H1 (cell line): Measurements from ENCODE around the gene NEU3. TPM values are rescaled to one million over a fixed set of nuclear protein-coding genes. Genes with fewer than 3 reads are reported as not detected.

Experiments
- CTCF ChIA-PET: fragments of 300-600 bp; sonication (Branson Sonifier 250); formaldehyde crosslinking; loops from one replicate; lab custom pipeline; 2021; ENCODE audit not compliant: partially characterized antibody; lab: Charles Lee
- POLR2A ChIA-PET: fragments of 300-600 bp; sonication (Branson Sonifier 250); formaldehyde crosslinking; loops from one replicate; lab custom pipeline; 2021; ENCODE audit warnings: inconsistent platforms; ENCODE audit not compliant: partially characterized antibody; lab: Charles Lee
- DNase-seq, 2 experiments: peaks; one replicate each; pipeline versions ENCODE4 v3.0.0 to v3.0.0-alpha.2; 2010 to 2022; ENCODE audit warnings: low spot score in 2 of 2, low read depth in 1 of 2, mixed read lengths in 1 of 2
- FAIRE-seq: peaks from 2 replicates; lab custom pipeline; 2011; peaks lifted over from hg19 to GRCh38; lab: Jason Lieb, UNC
- H2AFZ ChIP-seq: 2 replicates; pipeline ENCODE4 v1.8.1; 2012; ENCODE audit warnings: low read length, inconsistent platforms
- H2AK5ac ChIP-seq: 2 replicates; pipeline ENCODE4 v1.6.1; 2013; ENCODE audit warnings: low read depth, low read length
- H2BK120ac ChIP-seq: replicated peaks from 2 replicates; pipeline ENCODE3; 2013; ENCODE audit warnings: low read depth, low read length, inconsistent platforms
- H2BK12ac ChIP-seq: 2 replicates; pipeline ENCODE4 v1.6.1; 2013; ENCODE audit warnings: low read depth, low read length
- H2BK15ac ChIP-seq: 2 replicates; pipeline ENCODE4 v1.6.1; 2013; ENCODE audit warnings: low read length
- H2BK20ac ChIP-seq: 2 replicates; pipeline ENCODE4 v1.6.1; 2013; ENCODE audit warnings: low read length
- H2BK5ac ChIP-seq: 2 replicates; pipeline ENCODE4 v1.6.1; 2013; ENCODE audit warnings: low read depth, low read length
- H3K14ac ChIP-seq: 2 replicates; pipeline ENCODE4 v1.6.1; 2013; ENCODE audit warnings: inconsistent platforms; ENCODE audit not compliant: insufficient read length
- H3K18ac ChIP-seq: 2 replicates; pipeline ENCODE4 v1.6.1; 2013; ENCODE audit warnings: low read length; ENCODE audit errors: extremely low read depth
- H3K23ac ChIP-seq: 2 replicates; pipeline ENCODE4 v1.6.1; 2013; ENCODE audit warnings: inconsistent platforms; ENCODE audit not compliant: insufficient read length
- H3K23me2 ChIP-seq: 2 replicates; pipeline ENCODE4 v1.6.1; 2013; ENCODE audit warnings: low read depth, low read length
- H3K27ac ChIP-seq: 2 replicates; pipeline ENCODE4 v1.6.1; 2011; ENCODE audit warnings: low read depth, low read length, inconsistent platforms
- H3K27me3 ChIP-seq, 4 experiments: replicated peaks in 1 of 4; 1 replicate in 1 of 4; 2 replicates in 3 of 4; pipeline versions ENCODE4 v1.6.1 to v1.8.1; 2011 to 2013; ENCODE audit warnings: low read length in 3 of 4, mild to moderate bottlenecking in 3 of 4, inconsistent platforms in 2 of 4, mixed read lengths in 2 of 4, moderate library complexity in 1 of 4; ENCODE audit not compliant: control insufficient read depth in 3 of 4, insufficient read depth in 3 of 4; ENCODE audit errors: extremely low read depth in 1 of 4
- H3K36me3 ChIP-seq, 4 experiments: 2 replicates each; pipeline versions ENCODE4 v1.6.1 to v1.8.1; 2011 to 2013; ENCODE audit warnings: mild to moderate bottlenecking in 4 of 4, low read length in 3 of 4, moderate library complexity in 2 of 4, control low read depth in 1 of 4, inconsistent platforms in 1 of 4; ENCODE audit not compliant: insufficient read depth in 4 of 4, control insufficient read depth in 2 of 4
- H3K4ac ChIP-seq: replicated peaks from 2 replicates; pipeline ENCODE3; 2013; ENCODE audit warnings: low read length, low read depth, mixed read lengths, inconsistent platforms; ENCODE audit not compliant: insufficient read length
- H3K4me1 ChIP-seq, 4 experiments: replicated peaks in 1 of 4; 1 replicate in 1 of 4; 2 replicates in 3 of 4; pipeline versions ENCODE4 v1.6.1 to v1.8.1; 2011 to 2013; ENCODE audit warnings: low read length in 3 of 4, inconsistent platforms in 2 of 4, mixed read lengths in 1 of 4; ENCODE audit not compliant: insufficient read depth in 4 of 4, control insufficient read depth in 3 of 4
- H3K4me2 ChIP-seq, 2 experiments: 2 replicates each; pipeline versions ENCODE4 v1.6.1 to v1.8.1; 2011 to 2013; ENCODE audit warnings: low read depth in 2 of 2, low read length in 2 of 2, control low read depth in 1 of 2, inconsistent platforms in 1 of 2, mild to moderate bottlenecking in 1 of 2; ENCODE audit not compliant: insufficient read depth in 1 of 2
- H3K4me3 ChIP-seq, 4 experiments: fragments of 200-600, 300-600 bp in 1 of 4; sonication (generic), shearing (Covaris generic), sonication (Bioruptor Twin) in 1 of 4; 2 replicates each; pipeline versions ENCODE4 v1.5.1 to v1.8.1; 2011 to 2016; ENCODE audit warnings: low read length in 4 of 4, low read depth in 3 of 4, control low read depth in 2 of 4, inconsistent platforms in 2 of 4, mild to moderate bottlenecking in 2 of 4, mixed read lengths in 1 of 4, moderate library complexity in 1 of 4; ENCODE audit not compliant: insufficient read depth in 2 of 4; ENCODE audit errors: extremely low read depth in 1 of 4
- H3K56ac ChIP-seq: replicated peaks from 2 replicates; pipeline ENCODE3; 2013; ENCODE audit warnings: low read depth, mild to moderate bottlenecking, mixed read lengths, low read length, inconsistent platforms; ENCODE audit not compliant: insufficient read length
- H3K79me1 ChIP-seq: 2 replicates; pipeline ENCODE4 v1.6.1; 2013; ENCODE audit warnings: low read depth, low read length, control low read depth
- H3K79me2 ChIP-seq, 2 experiments: 2 replicates each; pipeline versions ENCODE4 v1.6.1 to v1.8.1; 2012 to 2013; ENCODE audit warnings: low read length in 2 of 2, mild to moderate bottlenecking in 2 of 2, inconsistent platforms in 1 of 2; ENCODE audit not compliant: insufficient read depth in 2 of 2, control insufficient read depth in 1 of 2
- H3K9ac ChIP-seq, 4 experiments: replicated peaks in 1 of 4; 1 replicate in 1 of 4; 2 replicates in 3 of 4; pipeline versions ENCODE4 v1.6.1 to v1.8.1; 2011 to 2013; ENCODE audit warnings: low read depth in 3 of 4, low read length in 3 of 4, control low read depth in 2 of 4, mild to moderate bottlenecking in 2 of 4, moderate library complexity in 2 of 4, inconsistent platforms in 1 of 4; ENCODE audit errors: extremely low read depth in 1 of 4
- H3K9me3 ChIP-seq, 2 experiments: 2 replicates each; pipeline versions ENCODE4 v1.6.1 to v1.8.1; 2012 to 2013; ENCODE audit warnings: mild to moderate bottlenecking in 2 of 2, moderate library complexity in 2 of 2, control low read depth in 1 of 2, inconsistent platforms in 1 of 2, low read depth in 1 of 2, low read length in 1 of 2, mixed read lengths in 1 of 2; ENCODE audit not compliant: insufficient read depth in 2 of 2
- H4K20me1 ChIP-seq, 2 experiments: replicated peaks in 1 of 2; 2 replicates each; pipeline versions ENCODE3 to v1.8.1; 2011 to 2013; ENCODE audit warnings: inconsistent platforms in 2 of 2, low read length in 2 of 2, mild to moderate bottlenecking in 1 of 2; ENCODE audit not compliant: insufficient read depth in 2 of 2, control insufficient read depth in 1 of 2
- H4K5ac ChIP-seq: 2 replicates; pipeline ENCODE4 v1.6.1; 2013; ENCODE audit warnings: low read length, low read depth, mixed read lengths, inconsistent platforms; ENCODE audit not compliant: insufficient read length
- H4K8ac ChIP-seq: 2 replicates; pipeline ENCODE4 v1.8.0; 2013; ENCODE audit warnings: mild to moderate bottlenecking, moderate library complexity, low read length, inconsistent platforms; ENCODE audit not compliant: insufficient read depth; ENCODE audit errors: extremely low read depth
- H4K91ac ChIP-seq: replicated peaks from 2 replicates; pipeline ENCODE3; 2013; ENCODE audit warnings: low read length, mixed read lengths, inconsistent platforms; ENCODE audit not compliant: insufficient read length
- ASH2L ChIP-seq: fragments of 200-600, 300-600 bp; sonication (generic); IDR thresholded peaks from one replicate; pipeline ENCODE4 v1.7.1; 2017; ENCODE audit warnings: low read length
- ATF3 ChIP-seq: IDR thresholded peaks from 2 replicates; pipeline ENCODE4 v1.6.1; 2011; ENCODE audit warnings: low read depth, mild to moderate bottlenecking, low read length; ENCODE audit not compliant: insufficient read depth
- BACH1 ChIP-seq: IDR thresholded peaks from 2 replicates; pipeline ENCODE4 v1.6.1; 2012; ENCODE audit warnings: low read length, improper control_type of control experiment
- KDM4A ChIP-seq: IDR thresholded peaks from one replicate; pipeline ENCODE4 v1.7.1; 2012; ENCODE audit warnings: low read depth, mild to moderate bottlenecking, moderate library complexity, low read length, inconsistent platforms; ENCODE audit not compliant: severe bottlenecking
- NANOG ChIP-seq: IDR thresholded peaks from 2 replicates; pipeline ENCODE4 v1.6.1; 2011; ENCODE audit warnings: low read length, low read depth, mild to moderate bottlenecking, inconsistent platforms; ENCODE audit not compliant: insufficient read depth, poor library complexity, severe bottlenecking
- RNF2 ChIP-seq: fragments of 200-900, 300-1000 bp; sonication (generic); IDR thresholded peaks from 2 replicates; pipeline ENCODE4 v1.7.1; 2016; ENCODE audit warnings: borderline replicate concordance, low read depth, mild to moderate bottlenecking, antibody characterized with exemption, low read length; ENCODE audit not compliant: poor library complexity, severe bottlenecking; ENCODE audit errors: missing control alignments
- WGBS, 2 experiments: shearing (Covaris generic) in 1 of 2; methylation state at CpG; one replicate each; pipeline versions ENCODE4 v1.1.6 to v1.1.7; 2013 to 2015; ENCODE audit warnings: low lambda C conversion rate in 2 of 2, mixed read lengths in 2 of 2, inconsistent platforms in 1 of 2, low coverage in 1 of 2, missing lambda C conversion rate in 1 of 2; ENCODE audit not compliant: insufficient replicate concordance in 2 of 2, insufficient coverage in 1 of 2, insufficient read length in 1 of 2; ENCODE audit errors: extremely low coverage in 1 of 2, missing lambda C conversion rate in 1 of 2; 5-methylcytosine and 5-hydroxymethylcytosine counted together
- polyA plus RNA-seq, 7 experiments: library from polyadenylated mRNA; depleted of rRNA in 3 of 7; stranded (reverse) in 5 of 7; unstranded in 2 of 7; fragments of >200 nt in 5 of 7; fragments of 200-250 nt in 2 of 7; gene quantifications; 1 replicate in 5 of 7; 2 replicates in 1 of 7; 4 replicates in 1 of 7; pipeline versions ENCODE4 v1.2.1 to v1.2.3, GENCODE V29; 2011 to 2013; ENCODE audit warnings: missing spikeins in 2 of 7, mixed read lengths in 2 of 7
- total RNA-seq: library from RNA; stranded (reverse); fragmentation: NEBNext Ultra II Directional; extraction: Animal tissue kit (Norgen Biotek cat#: 25700); gene quantifications from 2 replicates; pipeline ENCODE4 v1.2.1, GENCODE V29; 2021

The NEU3 gene
- total and polyA plus RNA-seq, 2 of the 8 experiments (the other 6 are each of a cell fraction or from before 2014, with no cell fraction given): 8.9 to 15.6 TPM

- Histone ChIP-seq H2AK5ac (no peak overlapping the region), H2BK5ac (no peak overlapping the region), H3K18ac (no peak overlapping the region), H3K9ac (no peak overlapping the region), H2BK20ac (no peak overlapping the region), H3K9me3 (no peaks in the 10 kb centered on the region), H3K27me3 (no peaks in the 10 kb centered on the region), H3K23me2 (peaks cover 8% of the 10 kb centered on the region; the same call in 1 of the 2 replicates), H3K56ac (no peak overlapping the region), H2BK12ac (no peak overlapping the region), H3K36me3 (peaks cover 2 to 17% (median 6%) of the 10 kb centered on the region in 4 experiments; a peak in 5 of 8 replicates), H4K5ac (no peak overlapping the region), H3K4me2 (no peak overlapping the region), H3K79me1 (no peaks in the 10 kb centered on the region; the same call in 1 of the 2 replicates), H3K4ac (no peak overlapping the region), H4K8ac (no peak overlapping the region), H3K27ac (no peak overlapping the region), H4K91ac (no peak overlapping the region), H2AFZ (no peak overlapping the region), H2BK120ac (no peak overlapping the region), H2BK15ac (no peak overlapping the region), H3K79me2 (peaks cover 0 to 11% of the 10 kb centered on the region in 2 experiments; a peak in 2 of 4 replicates), H3K4me3 (no peak overlapping the region), H3K4me1 (no peaks in the 10 kb centered on the region; a peak in 2 of 7 replicates), H4K20me1 (no peaks in the 10 kb centered on the region), H3K14ac (no peak overlapping the region), H3K23ac (no peak overlapping the region)
- POLR2A ChIA-PET: interaction anchor here (1.1 to 1.4 kb wide), 2 partner anchors 14 to 18 kb away, joined by 3 read pairs; no protein-coding TSS in a partner anchor
- CTCF ChIA-PET: no interaction called here
- DNase-seq: no peak
- no peak for FAIRE-seq
- WGBS, 2 experiments: 84% methylated on average over 1 of the region's 1 CpG; no CpG with 5 or more reads in 1 of the 2 experiments
- TF ChIP-seq ASH2L: no peak
- TF ChIP-seq RNF2: no peak
- no peak for TF ChIP-seq NANOG
- no peak for TF ChIP-seq KDM4A
- TF ChIP-seq BACH1: no peak
- no peak for TF ChIP-seq ATF3
Observed at GRCh38 chr11:74990941-74991340, 2.2 kb downstream of the NEU3 start.
